ENCODE measurements around the gene MIEN1.

Gene MIEN1

DNA sequence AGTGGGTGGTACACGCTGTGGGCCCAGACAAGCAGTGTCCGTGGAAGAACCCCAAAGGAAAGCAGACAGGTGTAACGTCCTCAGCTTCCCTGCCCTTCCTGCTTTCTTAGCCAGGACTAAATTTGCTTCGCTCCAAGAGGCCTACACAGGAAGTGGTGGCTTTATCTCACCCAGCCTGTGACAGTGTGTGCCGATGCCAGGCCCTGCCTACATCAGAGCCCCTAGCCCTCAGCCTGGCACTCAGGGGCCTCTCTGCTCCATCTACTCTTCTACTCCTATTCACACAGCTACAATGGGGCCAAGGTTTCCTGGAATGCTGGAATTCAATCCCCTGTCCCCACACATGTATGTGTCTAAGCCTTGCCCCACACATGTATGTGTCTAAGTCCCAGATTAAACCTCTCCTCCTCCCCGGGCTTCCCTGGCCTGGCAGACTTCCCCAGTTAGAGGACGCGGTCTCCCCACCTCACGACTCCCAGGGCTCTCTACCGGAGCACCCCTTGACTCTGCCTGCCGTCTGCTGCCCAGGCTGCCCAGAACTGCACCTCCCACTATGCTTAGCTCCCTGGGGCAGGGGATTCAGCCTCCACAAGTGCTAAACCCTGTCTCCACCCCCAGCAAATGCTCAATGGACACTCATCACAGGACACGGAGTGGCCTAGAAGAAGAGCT is 50.7 kb downstream of the MIEN1 start:
- H2AK5ac ChIP-seq (ENCODE audit: low read length): no peak overlapping the region
- no peak overlapping the region for H3K4ac ChIP-seq (ENCODE audit: low read depth, low read length)
- no CpG with 5 or more reads among the region's 12 CpGs for WGBS (ENCODE audit: extremely low coverage, insufficient coverage, low lambda C conversion rate)

More for the DNA sequence above, 50.7 kb downstream of the MIEN1 start:
- Histone ChIP-seq H3K27ac (ENCODE audit: low read depth, low read length) (no peak overlapping the region), H3K79me2 (ENCODE audit: control insufficient read depth, insufficient read depth, low read length) (no peaks in the 10 kb centered on the region), H3K4me2 (ENCODE audit: low read length) (no peak overlapping the region), H2BK5ac (ENCODE audit: low read length) (no peak overlapping the region), H3K27me3 (ENCODE audit: insufficient read depth, low read length, poor library complexity) (no peaks in the 10 kb centered on the region), H3K18ac (ENCODE audit: low read length) (no peak overlapping the region), H4K8ac (ENCODE audit: low read depth, low read length) (no peak overlapping the region), H2BK15ac (replicated peaks; ENCODE audit: low read depth) (no peak overlapping the region), H4K5ac (ENCODE audit: low read length) (no peak overlapping the region), H2BK120ac (ENCODE audit: low read depth, low read length) (no peak overlapping the region), H3K4me1 (ENCODE audit: control insufficient read depth, low read depth, low read length) (no peaks in the 10 kb centered on the region), H3K23ac (ENCODE audit: low read length) (no peak overlapping the region), H3K4me3 (ENCODE audit: low read length) (no peak overlapping the region), H3K56ac (ENCODE audit: low read length) (no peak overlapping the region), H3K36me3 (ENCODE audit: control insufficient read depth, insufficient read depth, low read length) (no peaks in the 10 kb centered on the region), H3K9ac (ENCODE audit: low read length) (no peak overlapping the region), H3K79me1 (ENCODE audit: low read length) (no peaks in the 10 kb centered on the region)
- no peak for DNase-seq

Small RNAs within 50 kb of the gene (small RNA-seq; reads per million reads assigned to genes)
- gene MIR4728 (ENCODE audit: insufficient read depth): 1.3 reads per million

Data from mesendoderm (in vitro differentiated cells).